ENCODE data around the gene IQCN.
A peak's percentile ranks its signal among the peaks of the same experiment; 100 is the strongest.
"Not testable (repeated sequence)": the region's sequence is repeated elsewhere in the genome, so short reads cannot be mapped to it uniquely, and the experiment has no call there.

Gene IQCN

GRCh38 chr19:18230941-18231734 lies 43.1 kb downstream of the IQCN start:
- no peak for DNase-seq

GRCh38 chr19:18229915-18230314 lies 44.3 kb downstream of the IQCN start:
- no peak for DNase-seq

GRCh38 chr19:18229474-18229873 lies 44.8 kb downstream of the IQCN start:
- DNase-seq: no peak

GRCh38 chr19:18227781-18228271 lies 46.4 kb downstream of the IQCN start:
- DNase-seq: no peak

- no peak for DNase-seq
Observed at GRCh38 chr19:18226956-18227780, 47.1 kb downstream of the IQCN start.

GRCh38 chr19:18225702-18226468 lies 48.4 kb downstream of the IQCN start, which contains the start of gene PDE4C:
PDE4C (minus strand) TSS chr19:18226438; CDS start chr19:18226415, 23 bp downstream.
- DNase-seq: no peak

GRCh38 chr19:18225355-18225701 lies 48.9 kb downstream of the IQCN start:
- no peak for DNase-seq

GRCh38 chr19:18224525-18225354 lies 49.5 kb downstream of the IQCN start:
- DNase-seq: peak; percentile 62 to 89

- no peak for DNase-seq
Observed at GRCh38 chr19:18223860-18224524, 50.3 kb downstream of the IQCN start.

GRCh38 chr19:18221815-18222725 lies 52.2 kb downstream of the IQCN start:
- DNase-seq: no peak

- no peak for DNase-seq
Observed at GRCh38 chr19:18220632-18221275, 53.5 kb downstream of the IQCN start.

- DNase-seq: no peak
Observed at GRCh38 chr19:18219911-18220631, 54.2 kb downstream of the IQCN start.

GRCh38 chr19:18218600-18218999 lies 55.7 kb downstream of the IQCN start:
- no peak for DNase-seq

GRCh38 chr19:18218159-18218558 lies 56.1 kb downstream of the IQCN start:
- DNase-seq: no peak

GRCh38 chr19:18216789-18217188 lies 57.5 kb downstream of the IQCN start:
- no peak for DNase-seq

GRCh38 chr19:18214779-18215433 lies 59.3 kb downstream of the IQCN start:
- no peak for DNase-seq

GRCh38 chr19:18211683-18212082 lies 62.6 kb downstream of the IQCN start:
- DNase-seq: no peak

- not testable (repeated sequence) for DNase-seq
Observed at GRCh38 chr19:18209912-18210311, 64.3 kb downstream of the IQCN start.
